HepG2 (cell line): Measurements from ENCODE around the gene ARHGDIA. TPM values are rescaled to one million over a fixed set of nuclear protein-coding genes. Genes with fewer than 3 reads are reported as not detected.

Source experiments
- BHLHE40 ChIP-seq: IDR thresholded peaks from 2 replicates; pipeline ENCODE4 v1.6.1; 2011; ENCODE audit warnings: low read length, improper control_type of control experiment
- CC2D1A ChIP-seq: sonication (generic); formaldehyde crosslinking; IDR thresholded peaks from 2 replicates; pipeline ENCODE4 v1.8.1; 2023; ENCODE audit warnings: mild to moderate bottlenecking, missing genetic modification reagents
- DNMT1 ChIP-seq: sonication (generic); formaldehyde crosslinking; IDR thresholded peaks from 2 replicates; pipeline ENCODE4 v1.5.1; 2020; ENCODE audit warnings: mild to moderate bottlenecking, missing genetic modification reagents
- KDM2A ChIP-seq: sonication (generic); formaldehyde crosslinking; IDR thresholded peaks from 2 replicates; pipeline ENCODE4 v1.4.0; 2020; ENCODE audit warnings: low read depth, missing genetic modification reagents, borderline replicate concordance
- SMYD3 ChIP-seq: sonication (generic); formaldehyde crosslinking; IDR thresholded peaks from 2 replicates; pipeline ENCODE4 v1.8.1; 2023; ENCODE audit warnings: mild to moderate bottlenecking, missing genetic modification reagents
- ZNF766 ChIP-seq: sonication (generic); formaldehyde crosslinking; IDR thresholded peaks from 2 replicates; pipeline ENCODE4 v1.5.0; 2020; ENCODE audit warnings: missing genetic modification reagents, borderline replicate concordance
- polyA plus RNA-seq, 8 experiments: library from polyadenylated mRNA; depleted of rRNA in 3 of 8; stranded (reverse) in 7 of 8; unstranded in 1 of 8; fragments of >200 nt; fragmentation: Illumina TruSeq in 4 of 8; extraction: Trizol in 4 of 8; gene quantifications; 2 replicates each; pipeline versions ENCODE4 v1.2.1 to v1.2.3, GENCODE V29; 2011 to 2016; ENCODE audit warnings: low read depth in 4 of 8, missing spikeins in 1 of 8, mixed read lengths in 1 of 8; ENCODE audit not compliant: insufficient read depth in 1 of 8
- total RNA-seq, 5 experiments: library from RNA; depleted of rRNA; stranded (reverse); fragments of >200 nt; fragmentation: Illumina TruSeq; extraction: Trizol; gene quantifications; 2 replicates each; pipeline ENCODE4 v1.2.3, GENCODE V29; 2016; ENCODE audit warnings: low read depth in 1 of 5
- TF ChIP-seq, protein P1 (sequence below): sonication (generic); formaldehyde crosslinking; IDR thresholded peaks from 2 replicates; pipeline ENCODE4 v1.8.0; 2022; ENCODE audit warnings: missing genetic modification reagents, low read depth, mild to moderate bottlenecking, borderline replicate concordance
- TF ChIP-seq, protein P2 (sequence below): sonication (generic); formaldehyde crosslinking; IDR thresholded peaks from 2 replicates; pipeline ENCODE4 v1.8.1; 2022; ENCODE audit warnings: low read depth, mild to moderate bottlenecking, missing genetic modification reagents
- TF ChIP-seq, protein P3 (sequence below): sonication (generic); formaldehyde crosslinking; IDR thresholded peaks from 2 replicates; pipeline ENCODE4 v1.4.0; 2020; ENCODE audit warnings: missing genetic modification reagents
- TF ChIP-seq, protein P4 (sequence below): IDR thresholded peaks from 2 replicates; pipeline ENCODE4 v1.6.1; 2016; ENCODE audit warnings: low read depth, missing genetic modification reagents, missing compliant biosample characterization
- TF ChIP-seq, protein P5 (sequence below): sonication (generic); formaldehyde crosslinking; IDR thresholded peaks from 2 replicates; pipeline ENCODE4 v1.5.1; 2020; ENCODE audit warnings: missing genetic modification reagents, mild to moderate bottlenecking, borderline replicate concordance

The ARHGDIA gene
- total and polyA plus RNA-seq, 2 of the 13 experiments (the other 11 are each of a cell fraction or from before 2014, with no cell fraction given) = 40.0 to 64.0 TPM

DNA sequence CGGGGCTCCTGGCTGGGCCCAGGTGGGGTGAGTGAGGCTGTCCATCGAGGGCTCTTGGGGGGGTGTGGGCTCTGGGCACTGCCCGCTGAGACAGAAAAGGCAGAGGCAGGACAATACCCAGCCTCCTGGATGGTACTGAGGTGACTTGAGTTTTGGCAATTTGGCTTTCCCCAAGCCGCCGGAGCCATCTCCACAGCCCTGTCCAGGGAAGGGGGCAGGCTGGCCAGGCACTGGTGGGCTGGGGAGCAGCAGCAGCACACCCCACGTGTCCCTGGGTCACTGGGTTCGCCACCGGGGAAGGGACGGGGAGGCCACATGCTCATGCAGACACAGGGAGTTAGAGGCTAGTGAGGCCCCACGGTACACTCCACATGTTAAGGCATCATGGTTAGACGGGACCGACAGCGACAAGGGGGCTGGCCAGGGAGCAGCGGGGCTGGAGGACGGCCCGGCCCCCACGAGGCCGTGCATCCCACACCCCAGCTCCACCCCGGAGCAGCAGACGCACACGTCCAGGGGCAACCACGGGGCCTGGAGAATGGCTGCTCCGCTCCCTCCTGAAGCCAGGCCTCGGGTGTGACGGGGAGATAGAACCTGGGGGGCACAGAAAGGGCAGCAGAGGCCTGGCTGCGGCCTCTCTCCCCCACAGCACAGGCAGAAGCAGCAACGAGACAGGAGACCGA is 3.0 kb downstream of the ARHGDIA start (continued):
- TF ChIP-seq BHLHE40 (no peak), SMYD3 (CRISPR knock-in tag) (peak; percentile 53; the same call in 1 of the 2 replicates), KDM2A (CRISPR knock-in tag) (peak; percentile 41; the same call in 1 of the 2 replicates), ZNF766 (CRISPR knock-in tag) (peak; percentile 39; the same call in 1 of the 2 replicates), CC2D1A (CRISPR knock-in tag) (0 out of 2 replicates have a peak, but pooled peaks have one; percentile 39), DNMT1 (CRISPR knock-in tag) (peak; percentile 9; the same call in 1 of the 2 replicates)
- TF ChIP-seq, protein P1, sequence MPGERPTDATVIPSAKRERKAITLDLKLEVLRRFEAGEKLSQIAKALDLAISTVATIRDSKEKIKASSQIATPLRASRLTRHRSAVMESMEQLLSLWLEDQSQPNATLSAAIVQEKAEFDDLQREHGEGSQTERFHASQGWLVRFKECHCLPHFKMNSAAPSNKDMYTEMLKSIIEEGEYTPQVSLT (CRISPR knock-in tag) = peak; percentile 45; the same call in 1 of the 2 replicates
- TF ChIP-seq, protein P2, sequence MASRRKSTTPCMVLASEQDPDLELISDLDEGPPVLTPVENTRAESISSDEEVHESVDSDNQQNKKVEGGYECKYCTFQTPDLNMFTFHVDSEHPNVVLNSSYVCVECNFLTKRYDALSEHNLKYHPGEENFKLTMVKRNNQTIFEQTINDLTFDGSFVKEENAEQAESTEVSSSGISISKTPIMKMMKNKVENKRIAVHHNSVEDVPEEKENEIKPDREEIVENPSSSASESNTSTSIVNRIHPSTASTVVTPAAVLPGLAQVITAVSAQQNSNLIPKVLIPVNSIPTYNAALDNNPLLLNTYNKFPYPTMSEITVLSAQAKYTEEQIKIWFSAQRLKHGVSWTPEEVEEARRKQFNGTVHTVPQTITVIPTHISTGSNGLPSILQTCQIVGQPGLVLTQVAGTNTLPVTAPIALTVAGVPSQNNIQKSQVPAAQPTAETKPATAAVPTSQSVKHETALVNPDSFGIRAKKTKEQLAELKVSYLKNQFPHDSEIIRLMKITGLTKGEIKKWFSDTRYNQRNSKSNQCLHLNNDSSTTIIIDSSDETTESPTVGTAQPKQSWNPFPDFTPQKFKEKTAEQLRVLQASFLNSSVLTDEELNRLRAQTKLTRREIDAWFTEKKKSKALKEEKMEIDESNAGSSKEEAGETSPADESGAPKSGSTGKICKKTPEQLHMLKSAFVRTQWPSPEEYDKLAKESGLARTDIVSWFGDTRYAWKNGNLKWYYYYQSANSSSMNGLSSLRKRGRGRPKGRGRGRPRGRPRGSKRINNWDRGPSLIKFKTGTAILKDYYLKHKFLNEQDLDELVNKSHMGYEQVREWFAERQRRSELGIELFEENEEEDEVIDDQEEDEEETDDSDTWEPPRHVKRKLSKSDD (CRISPR knock-in tag) = no peak
- TF ChIP-seq, protein P3, sequence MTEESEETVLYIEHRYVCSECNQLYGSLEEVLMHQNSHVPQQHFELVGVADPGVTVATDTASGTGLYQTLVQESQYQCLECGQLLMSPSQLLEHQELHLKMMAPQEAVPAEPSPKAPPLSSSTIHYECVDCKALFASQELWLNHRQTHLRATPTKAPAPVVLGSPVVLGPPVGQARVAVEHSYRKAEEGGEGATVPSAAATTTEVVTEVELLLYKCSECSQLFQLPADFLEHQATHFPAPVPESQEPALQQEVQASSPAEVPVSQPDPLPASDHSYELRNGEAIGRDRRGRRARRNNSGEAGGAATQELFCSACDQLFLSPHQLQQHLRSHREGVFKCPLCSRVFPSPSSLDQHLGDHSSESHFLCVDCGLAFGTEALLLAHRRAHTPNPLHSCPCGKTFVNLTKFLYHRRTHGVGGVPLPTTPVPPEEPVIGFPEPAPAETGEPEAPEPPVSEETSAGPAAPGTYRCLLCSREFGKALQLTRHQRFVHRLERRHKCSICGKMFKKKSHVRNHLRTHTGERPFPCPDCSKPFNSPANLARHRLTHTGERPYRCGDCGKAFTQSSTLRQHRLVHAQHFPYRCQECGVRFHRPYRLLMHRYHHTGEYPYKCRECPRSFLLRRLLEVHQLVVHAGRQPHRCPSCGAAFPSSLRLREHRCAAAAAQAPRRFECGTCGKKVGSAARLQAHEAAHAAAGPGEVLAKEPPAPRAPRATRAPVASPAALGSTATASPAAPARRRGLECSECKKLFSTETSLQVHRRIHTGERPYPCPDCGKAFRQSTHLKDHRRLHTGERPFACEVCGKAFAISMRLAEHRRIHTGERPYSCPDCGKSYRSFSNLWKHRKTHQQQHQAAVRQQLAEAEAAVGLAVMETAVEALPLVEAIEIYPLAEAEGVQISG (CRISPR knock-in tag) = peak; percentile 43; the same call in 1 of the 2 replicates
- TF ChIP-seq, protein P4, sequence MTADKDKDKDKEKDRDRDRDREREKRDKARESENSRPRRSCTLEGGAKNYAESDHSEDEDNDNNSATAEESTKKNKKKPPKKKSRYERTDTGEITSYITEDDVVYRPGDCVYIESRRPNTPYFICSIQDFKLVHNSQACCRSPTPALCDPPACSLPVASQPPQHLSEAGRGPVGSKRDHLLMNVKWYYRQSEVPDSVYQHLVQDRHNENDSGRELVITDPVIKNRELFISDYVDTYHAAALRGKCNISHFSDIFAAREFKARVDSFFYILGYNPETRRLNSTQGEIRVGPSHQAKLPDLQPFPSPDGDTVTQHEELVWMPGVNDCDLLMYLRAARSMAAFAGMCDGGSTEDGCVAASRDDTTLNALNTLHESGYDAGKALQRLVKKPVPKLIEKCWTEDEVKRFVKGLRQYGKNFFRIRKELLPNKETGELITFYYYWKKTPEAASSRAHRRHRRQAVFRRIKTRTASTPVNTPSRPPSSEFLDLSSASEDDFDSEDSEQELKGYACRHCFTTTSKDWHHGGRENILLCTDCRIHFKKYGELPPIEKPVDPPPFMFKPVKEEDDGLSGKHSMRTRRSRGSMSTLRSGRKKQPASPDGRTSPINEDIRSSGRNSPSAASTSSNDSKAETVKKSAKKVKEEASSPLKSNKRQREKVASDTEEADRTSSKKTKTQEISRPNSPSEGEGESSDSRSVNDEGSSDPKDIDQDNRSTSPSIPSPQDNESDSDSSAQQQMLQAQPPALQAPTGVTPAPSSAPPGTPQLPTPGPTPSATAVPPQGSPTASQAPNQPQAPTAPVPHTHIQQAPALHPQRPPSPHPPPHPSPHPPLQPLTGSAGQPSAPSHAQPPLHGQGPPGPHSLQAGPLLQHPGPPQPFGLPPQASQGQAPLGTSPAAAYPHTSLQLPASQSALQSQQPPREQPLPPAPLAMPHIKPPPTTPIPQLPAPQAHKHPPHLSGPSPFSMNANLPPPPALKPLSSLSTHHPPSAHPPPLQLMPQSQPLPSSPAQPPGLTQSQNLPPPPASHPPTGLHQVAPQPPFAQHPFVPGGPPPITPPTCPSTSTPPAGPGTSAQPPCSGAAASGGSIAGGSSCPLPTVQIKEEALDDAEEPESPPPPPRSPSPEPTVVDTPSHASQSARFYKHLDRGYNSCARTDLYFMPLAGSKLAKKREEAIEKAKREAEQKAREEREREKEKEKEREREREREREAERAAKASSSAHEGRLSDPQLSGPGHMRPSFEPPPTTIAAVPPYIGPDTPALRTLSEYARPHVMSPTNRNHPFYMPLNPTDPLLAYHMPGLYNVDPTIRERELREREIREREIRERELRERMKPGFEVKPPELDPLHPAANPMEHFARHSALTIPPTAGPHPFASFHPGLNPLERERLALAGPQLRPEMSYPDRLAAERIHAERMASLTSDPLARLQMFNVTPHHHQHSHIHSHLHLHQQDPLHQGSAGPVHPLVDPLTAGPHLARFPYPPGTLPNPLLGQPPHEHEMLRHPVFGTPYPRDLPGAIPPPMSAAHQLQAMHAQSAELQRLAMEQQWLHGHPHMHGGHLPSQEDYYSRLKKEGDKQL (CRISPR knock-in tag) = 0 out of 2 replicates have a peak, but pooled peaks have one; percentile 7
- TF ChIP-seq, protein P5, sequence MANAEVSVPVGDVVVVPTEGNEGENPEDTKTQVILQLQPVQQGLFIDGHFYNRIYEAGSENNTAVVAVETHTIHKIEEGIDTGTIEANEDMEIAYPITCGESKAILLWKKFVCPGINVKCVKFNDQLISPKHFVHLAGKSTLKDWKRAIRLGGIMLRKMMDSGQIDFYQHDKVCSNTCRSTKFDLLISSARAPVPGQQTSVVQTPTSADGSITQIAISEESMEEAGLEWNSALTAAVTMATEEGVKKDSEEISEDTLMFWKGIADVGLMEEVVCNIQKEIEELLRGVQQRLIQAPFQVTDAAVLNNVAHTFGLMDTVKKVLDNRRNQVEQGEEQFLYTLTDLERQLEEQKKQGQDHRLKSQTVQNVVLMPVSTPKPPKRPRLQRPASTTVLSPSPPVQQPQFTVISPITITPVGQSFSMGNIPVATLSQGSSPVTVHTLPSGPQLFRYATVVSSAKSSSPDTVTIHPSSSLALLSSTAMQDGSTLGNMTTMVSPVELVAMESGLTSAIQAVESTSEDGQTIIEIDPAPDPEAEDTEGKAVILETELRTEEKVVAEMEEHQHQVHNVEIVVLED = 0 out of 2 replicates have a peak, but pooled peaks have one; percentile 11
